H1 (cell line): ENCODE measurements around the gene SOX1. TPM values are rescaled to one million over a fixed set of nuclear protein-coding genes. Genes with fewer than 3 reads are reported as not detected.

Experiments
- CTCF ChIA-PET: fragments of 300-600 bp; sonication (Branson Sonifier 250); formaldehyde crosslinking; loops from one replicate; lab custom pipeline; 2021; ENCODE audit not compliant: partially characterized antibody; lab: Charles Lee
- POLR2A ChIA-PET: fragments of 300-600 bp; sonication (Branson Sonifier 250); formaldehyde crosslinking; loops from one replicate; lab custom pipeline; 2021; ENCODE audit warnings: inconsistent platforms; ENCODE audit not compliant: partially characterized antibody; lab: Charles Lee
- DNase-seq, 2 experiments: peaks; one replicate each; pipeline versions ENCODE4 v3.0.0 to v3.0.0-alpha.2; 2010 to 2022; ENCODE audit warnings: low spot score in 2 of 2, low read depth in 1 of 2, mixed read lengths in 1 of 2
- FAIRE-seq: peaks from 2 replicates; lab custom pipeline; 2011; peaks lifted over from hg19 to GRCh38; lab: Jason Lieb, UNC
- H2AFZ ChIP-seq: 2 replicates; pipeline ENCODE4 v1.8.1; 2012; ENCODE audit warnings: low read length, inconsistent platforms
- H2AK5ac ChIP-seq: 2 replicates; pipeline ENCODE4 v1.6.1; 2013; ENCODE audit warnings: low read depth, low read length
- H2BK120ac ChIP-seq: replicated peaks from 2 replicates; pipeline ENCODE3; 2013; ENCODE audit warnings: low read depth, low read length, inconsistent platforms
- H2BK12ac ChIP-seq: 2 replicates; pipeline ENCODE4 v1.6.1; 2013; ENCODE audit warnings: low read depth, low read length
- H2BK15ac ChIP-seq: 2 replicates; pipeline ENCODE4 v1.6.1; 2013; ENCODE audit warnings: low read length
- H2BK20ac ChIP-seq: 2 replicates; pipeline ENCODE4 v1.6.1; 2013; ENCODE audit warnings: low read length
- H2BK5ac ChIP-seq: 2 replicates; pipeline ENCODE4 v1.6.1; 2013; ENCODE audit warnings: low read depth, low read length
- H3K14ac ChIP-seq: 2 replicates; pipeline ENCODE4 v1.6.1; 2013; ENCODE audit warnings: inconsistent platforms; ENCODE audit not compliant: insufficient read length
- H3K18ac ChIP-seq: 2 replicates; pipeline ENCODE4 v1.6.1; 2013; ENCODE audit warnings: low read length; ENCODE audit errors: extremely low read depth
- H3K23ac ChIP-seq: 2 replicates; pipeline ENCODE4 v1.6.1; 2013; ENCODE audit warnings: inconsistent platforms; ENCODE audit not compliant: insufficient read length
- H3K23me2 ChIP-seq: 2 replicates; pipeline ENCODE4 v1.6.1; 2013; ENCODE audit warnings: low read depth, low read length
- H3K27ac ChIP-seq: 2 replicates; pipeline ENCODE4 v1.6.1; 2011; ENCODE audit warnings: low read depth, low read length, inconsistent platforms
- H3K27me3 ChIP-seq, 4 experiments: replicated peaks in 1 of 4; 1 replicate in 1 of 4; 2 replicates in 3 of 4; pipeline versions ENCODE4 v1.6.1 to v1.8.1; 2011 to 2013; ENCODE audit warnings: low read length in 3 of 4, mild to moderate bottlenecking in 3 of 4, inconsistent platforms in 2 of 4, mixed read lengths in 2 of 4, moderate library complexity in 1 of 4; ENCODE audit not compliant: control insufficient read depth in 3 of 4, insufficient read depth in 3 of 4; ENCODE audit errors: extremely low read depth in 1 of 4
- H3K36me3 ChIP-seq, 4 experiments: 2 replicates each; pipeline versions ENCODE4 v1.6.1 to v1.8.1; 2011 to 2013; ENCODE audit warnings: mild to moderate bottlenecking in 4 of 4, low read length in 3 of 4, moderate library complexity in 2 of 4, control low read depth in 1 of 4, inconsistent platforms in 1 of 4; ENCODE audit not compliant: insufficient read depth in 4 of 4, control insufficient read depth in 2 of 4
- H3K4ac ChIP-seq: replicated peaks from 2 replicates; pipeline ENCODE3; 2013; ENCODE audit warnings: low read length, low read depth, mixed read lengths, inconsistent platforms; ENCODE audit not compliant: insufficient read length
- H3K4me1 ChIP-seq, 4 experiments: replicated peaks in 1 of 4; 1 replicate in 1 of 4; 2 replicates in 3 of 4; pipeline versions ENCODE4 v1.6.1 to v1.8.1; 2011 to 2013; ENCODE audit warnings: low read length in 3 of 4, inconsistent platforms in 2 of 4, mixed read lengths in 1 of 4; ENCODE audit not compliant: insufficient read depth in 4 of 4, control insufficient read depth in 3 of 4
- H3K4me2 ChIP-seq, 2 experiments: 2 replicates each; pipeline versions ENCODE4 v1.6.1 to v1.8.1; 2011 to 2013; ENCODE audit warnings: low read depth in 2 of 2, low read length in 2 of 2, control low read depth in 1 of 2, inconsistent platforms in 1 of 2, mild to moderate bottlenecking in 1 of 2; ENCODE audit not compliant: insufficient read depth in 1 of 2
- H3K4me3 ChIP-seq, 4 experiments: fragments of 200-600, 300-600 bp in 1 of 4; sonication (generic), shearing (Covaris generic), sonication (Bioruptor Twin) in 1 of 4; 2 replicates each; pipeline versions ENCODE4 v1.5.1 to v1.8.1; 2011 to 2016; ENCODE audit warnings: low read length in 4 of 4, low read depth in 3 of 4, control low read depth in 2 of 4, inconsistent platforms in 2 of 4, mild to moderate bottlenecking in 2 of 4, mixed read lengths in 1 of 4, moderate library complexity in 1 of 4; ENCODE audit not compliant: insufficient read depth in 2 of 4; ENCODE audit errors: extremely low read depth in 1 of 4
- H3K56ac ChIP-seq: replicated peaks from 2 replicates; pipeline ENCODE3; 2013; ENCODE audit warnings: low read depth, mild to moderate bottlenecking, mixed read lengths, low read length, inconsistent platforms; ENCODE audit not compliant: insufficient read length
- H3K79me1 ChIP-seq: 2 replicates; pipeline ENCODE4 v1.6.1; 2013; ENCODE audit warnings: low read depth, low read length, control low read depth
- H3K79me2 ChIP-seq, 2 experiments: 2 replicates each; pipeline versions ENCODE4 v1.6.1 to v1.8.1; 2012 to 2013; ENCODE audit warnings: low read length in 2 of 2, mild to moderate bottlenecking in 2 of 2, inconsistent platforms in 1 of 2; ENCODE audit not compliant: insufficient read depth in 2 of 2, control insufficient read depth in 1 of 2
- H3K9ac ChIP-seq, 4 experiments: replicated peaks in 1 of 4; 1 replicate in 1 of 4; 2 replicates in 3 of 4; pipeline versions ENCODE4 v1.6.1 to v1.8.1; 2011 to 2013; ENCODE audit warnings: low read depth in 3 of 4, low read length in 3 of 4, control low read depth in 2 of 4, mild to moderate bottlenecking in 2 of 4, moderate library complexity in 2 of 4, inconsistent platforms in 1 of 4; ENCODE audit errors: extremely low read depth in 1 of 4
- H3K9me3 ChIP-seq, 2 experiments: 2 replicates each; pipeline versions ENCODE4 v1.6.1 to v1.8.1; 2012 to 2013; ENCODE audit warnings: mild to moderate bottlenecking in 2 of 2, moderate library complexity in 2 of 2, control low read depth in 1 of 2, inconsistent platforms in 1 of 2, low read depth in 1 of 2, low read length in 1 of 2, mixed read lengths in 1 of 2; ENCODE audit not compliant: insufficient read depth in 2 of 2
- H4K20me1 ChIP-seq, 2 experiments: replicated peaks in 1 of 2; 2 replicates each; pipeline versions ENCODE3 to v1.8.1; 2011 to 2013; ENCODE audit warnings: inconsistent platforms in 2 of 2, low read length in 2 of 2, mild to moderate bottlenecking in 1 of 2; ENCODE audit not compliant: insufficient read depth in 2 of 2, control insufficient read depth in 1 of 2
- H4K5ac ChIP-seq: 2 replicates; pipeline ENCODE4 v1.6.1; 2013; ENCODE audit warnings: low read length, low read depth, mixed read lengths, inconsistent platforms; ENCODE audit not compliant: insufficient read length
- H4K8ac ChIP-seq: 2 replicates; pipeline ENCODE4 v1.8.0; 2013; ENCODE audit warnings: mild to moderate bottlenecking, moderate library complexity, low read length, inconsistent platforms; ENCODE audit not compliant: insufficient read depth; ENCODE audit errors: extremely low read depth
- H4K91ac ChIP-seq: replicated peaks from 2 replicates; pipeline ENCODE3; 2013; ENCODE audit warnings: low read length, mixed read lengths, inconsistent platforms; ENCODE audit not compliant: insufficient read length
- ATF2 ChIP-seq: IDR thresholded peaks from 2 replicates; pipeline ENCODE4 v1.6.1; 2012; ENCODE audit warnings: low read length, inconsistent platforms
- CBX8 ChIP-seq: fragments of 300-800, 300-1000 bp; sonication (generic); IDR thresholded peaks from 2 replicates; pipeline ENCODE4 v1.7.1; 2016; ENCODE audit warnings: low read depth, low read length, borderline replicate concordance
- CEBPB ChIP-seq: IDR thresholded peaks from 2 replicates; pipeline ENCODE4 v1.6.1; 2012; ENCODE audit warnings: low read depth, low read length
- EZH2 ChIP-seq: fragments of 200-600 bp; sonication (generic); IDR thresholded peaks from 2 replicates; pipeline ENCODE4 v1.7.1; 2012; ENCODE audit warnings: low read depth, mild to moderate bottlenecking, moderate library complexity, low read length, inconsistent platforms; ENCODE audit not compliant: severe bottlenecking
- GTF2F1 ChIP-seq: IDR thresholded peaks from 2 replicates; pipeline ENCODE4 v1.6.1; 2012; ENCODE audit warnings: low read depth, low read length, improper control_type of control experiment, borderline replicate concordance
- PHF8 ChIP-seq: fragments of 200-600 bp; sonication (generic); conservative IDR thresholded peaks from 2 replicates; pipeline ENCODE4 v1.7.1; 2012; ENCODE audit warnings: low read depth, mild to moderate bottlenecking, inconsistent platforms, low read length, moderate library complexity
- POLR2A ChIP-seq, 2 experiments: IDR thresholded peaks; 1 replicate in 1 of 2; 2 replicates in 1 of 2; pipeline ENCODE4 v1.6.1; 2011; ENCODE audit warnings: low read depth in 2 of 2, low read length in 2 of 2, mild to moderate bottlenecking in 2 of 2; ENCODE audit errors: control extremely low read depth in 1 of 2
- RXRA ChIP-seq: IDR thresholded peaks from 2 replicates; pipeline ENCODE4 v1.6.1; 2011; ENCODE audit warnings: low read depth, mild to moderate bottlenecking, low read length, moderate library complexity; ENCODE audit not compliant: insufficient read depth
- SIRT6 ChIP-seq: IDR thresholded peaks from one replicate; pipeline ENCODE4 v1.7.1; 2012; ENCODE audit warnings: low read length, inconsistent platforms
- TAF1 ChIP-seq: IDR thresholded peaks from 2 replicates; pipeline ENCODE4 v1.6.1; 2011; ENCODE audit warnings: mild to moderate bottlenecking, low read depth, low read length
- WGBS, 2 experiments: shearing (Covaris generic) in 1 of 2; methylation state at CpG; one replicate each; pipeline versions ENCODE4 v1.1.6 to v1.1.7; 2013 to 2015; ENCODE audit warnings: low lambda C conversion rate in 2 of 2, mixed read lengths in 2 of 2, inconsistent platforms in 1 of 2, low coverage in 1 of 2, missing lambda C conversion rate in 1 of 2; ENCODE audit not compliant: insufficient replicate concordance in 2 of 2, insufficient coverage in 1 of 2, insufficient read length in 1 of 2; ENCODE audit errors: extremely low coverage in 1 of 2, missing lambda C conversion rate in 1 of 2; 5-methylcytosine and 5-hydroxymethylcytosine counted together
- polyA plus RNA-seq, 7 experiments: library from polyadenylated mRNA; depleted of rRNA in 3 of 7; stranded (reverse) in 5 of 7; unstranded in 2 of 7; fragments of >200 nt in 5 of 7; fragments of 200-250 nt in 2 of 7; gene quantifications; 1 replicate in 5 of 7; 2 replicates in 1 of 7; 4 replicates in 1 of 7; pipeline versions ENCODE4 v1.2.1 to v1.2.3, GENCODE V29; 2011 to 2013; ENCODE audit warnings: missing spikeins in 2 of 7, mixed read lengths in 2 of 7
- total RNA-seq: library from RNA; stranded (reverse); fragmentation: NEBNext Ultra II Directional; extraction: Animal tissue kit (Norgen Biotek cat#: 25700); gene quantifications from 2 replicates; pipeline ENCODE4 v1.2.1, GENCODE V29; 2021

SOX1 gene
- total and polyA plus RNA-seq, 2 of the 8 experiments (the other 6 are each of a cell fraction or from before 2014, with no cell fraction given) = 0.03 to 0.09 TPM

GRCh38 chr13:112098699-112099098 lies 31.8 kb downstream of the SOX1 start:
- Histone ChIP-seq H4K5ac (no peak overlapping the region), H3K27ac (no peak overlapping the region), H3K4ac (no peak overlapping the region), H3K4me1 (peaks cover 0 to 14% (median 8%) of the 10 kb centered on the region in 4 experiments; a peak in 6 of 7 replicates), H3K27me3 (peaks cover 4 to 29% (median 25%) of the 10 kb centered on the region in 4 experiments), H3K4me2 (no peak overlapping the region), H4K20me1 (no peaks in the 10 kb centered on the region), H3K56ac (no peak overlapping the region), H3K4me3 (no peak overlapping the region), H3K23me2 (peaks cover under 1% of the 10 kb centered on the region; the same call in 1 of the 2 replicates), H4K91ac (peak overlapping the region; percentile 61), H2BK120ac (no peak overlapping the region), H3K18ac (no peak overlapping the region), H2BK12ac (peak overlapping the region; percentile 64), H2AFZ (no peak overlapping the region), H2BK20ac (0 out of 2 replicates have a peak overlapping the region, but pooled peaks have one; percentile 66), H3K9me3 (no peaks in the 10 kb centered on the region), H2BK15ac (no peak overlapping the region), H3K36me3 (no peaks in the 10 kb centered on the region), H4K8ac (no peak overlapping the region), H3K23ac (no peak overlapping the region), H2BK5ac (no peak overlapping the region), H3K79me2 (no peaks in the 10 kb centered on the region), H3K9ac (no peak overlapping the region), H3K14ac (no peak overlapping the region), H2AK5ac (no peak overlapping the region), H3K79me1 (no peaks in the 10 kb centered on the region)
- CTCF ChIA-PET = interaction anchor here (0.7 to 1.6 kb wide), 2 partner anchors 105 to 345 kb away, joined by 3 to 7 read pairs; no protein-coding TSS in a partner anchor
- peak in 1 of 2 experiments; percentile 39 for DNase-seq
- 76% methylated on average over 9 of the region's 9 CpGs; no CpG with 5 or more reads in 1 of the 2 experiments for WGBS, 2 experiments
- POLR2A ChIA-PET = no interaction called here
- FAIRE-seq = no peak
- TF ChIP-seq SIRT6 = no peak
- no peak for TF ChIP-seq POLR2A (IDR thresholded peaks at IDR 0.05; ENCODE audit: control extremely low read depth in 1 of 2, low read depth in 2 of 2, low read length in 2 of 2)
- TF ChIP-seq PHF8 = no peak
- no peak for TF ChIP-seq TAF1
- no peak for TF ChIP-seq GTF2F1
- TF ChIP-seq EZH2 = no peak
- TF ChIP-seq CBX8 = no peak
- TF ChIP-seq ATF2 = no peak
- no peak for TF ChIP-seq RXRA
- no peak for TF ChIP-seq CEBPB
